ENCODE measurements around the gene FPR3. TPM values are rescaled to one million over a fixed set of nuclear protein-coding genes. Genes with fewer than 3 reads are reported as not detected.

Gene FPR3
- polyA plus RNA-seq, 1 donor from 2014 or later = not detected

GRCh38 chr19:51749979-51750378 lies 45.0 kb upstream of the FPR3 start:
- no peaks in the 10 kb centered on the region for H3K36me3 ChIP-seq (ENCODE audit: insufficient read depth, low read length)
- H3K27me3 ChIP-seq (ENCODE audit: insufficient read depth, low read depth, low read length) = no peaks in the 10 kb centered on the region
- no peaks in the 10 kb centered on the region for H3K79me2 ChIP-seq (replicated peaks; ENCODE audit: insufficient read depth, low read length)
- no peak overlapping the region for H3K4me2 ChIP-seq (ENCODE audit: low read length)
- no peak for TF ChIP-seq POLR2AphosphoS5 (IDR thresholded peaks at IDR 0.05)
- no peak for TF ChIP-seq CTCF (IDR thresholded peaks at IDR 0.05; ENCODE audit: poor library complexity, severe bottlenecking)
- no peak for TF ChIP-seq RAD21 (conservative IDR thresholded peaks at IDR 0.05)
- TF ChIP-seq MXI1 (conservative IDR thresholded peaks at IDR 0.05; ENCODE audit: poor library complexity, severe bottlenecking) = no peak
- no peak for TF ChIP-seq EZH2 (IDR thresholded peaks at IDR 0.05; ENCODE audit: borderline replicate concordance, insufficient read depth, low read length, poor library complexity, severe bottlenecking)
- TF ChIP-seq EP300 (conservative IDR thresholded peaks at IDR 0.05; ENCODE audit: poor library complexity, severe bottlenecking) = no peak
- no peak for TF ChIP-seq SMC3 (conservative IDR thresholded peaks at IDR 0.05; ENCODE audit: poor library complexity)
- TF ChIP-seq TAF1 (IDR thresholded peaks at IDR 0.05; ENCODE audit: low read depth) = no peak
- no peak for TF ChIP-seq REST (IDR thresholded peaks at IDR 0.05; ENCODE audit: borderline replicate concordance)
- H3F3A ChIP-seq (ENCODE audit: insufficient read depth, low read length, poor library complexity, severe bottlenecking) = no peaks in the 10 kb centered on the region
- H3K9me3 ChIP-seq (ENCODE audit: low read length) = no peaks in the 10 kb centered on the region
- H3K9ac ChIP-seq (ENCODE audit: low read length) = no peak overlapping the region
- H3K4me3 ChIP-seq (ENCODE audit: low read length) = no peak overlapping the region
- H4K20me1 ChIP-seq (ENCODE audit: insufficient read depth) = no peaks in the 10 kb centered on the region
- no peaks in the 10 kb centered on the region for H3K9me2 ChIP-seq (ENCODE audit: insufficient read depth, low read length)
- no peak overlapping the region for H3K27ac ChIP-seq (ENCODE audit: low read length)
- no peak overlapping the region for H2AFZ ChIP-seq (ENCODE audit: low read depth, low read length)

- Histone ChIP-seq H2AFZ (ENCODE audit: low read depth, low read length) (no peak overlapping the region), H3K27me3 (ENCODE audit: insufficient read depth, low read depth, low read length) (no peaks in the 10 kb centered on the region), H3F3A (ENCODE audit: insufficient read depth, low read length, poor library complexity, severe bottlenecking) (no peaks in the 10 kb centered on the region), H3K36me3 (ENCODE audit: insufficient read depth, low read length) (no peaks in the 10 kb centered on the region), H3K9me2 (ENCODE audit: insufficient read depth, low read length) (no peaks in the 10 kb centered on the region), H3K4me2 (ENCODE audit: low read length) (no peak overlapping the region), H3K27ac (ENCODE audit: low read length) (no peak overlapping the region), H3K9me3 (ENCODE audit: low read length) (no peaks in the 10 kb centered on the region), H3K79me2 (replicated peaks; ENCODE audit: insufficient read depth, low read length) (no peaks in the 10 kb centered on the region), H3K4me3 (ENCODE audit: low read length) (no peak overlapping the region), H4K20me1 (ENCODE audit: insufficient read depth) (no peaks in the 10 kb centered on the region), H3K9ac (ENCODE audit: low read length) (no peak overlapping the region)
- TF ChIP-seq SMC3 (conservative IDR thresholded peaks at IDR 0.05; ENCODE audit: poor library complexity) (no peak), CTCF (IDR thresholded peaks at IDR 0.05; ENCODE audit: poor library complexity, severe bottlenecking) (no peak), RAD21 (conservative IDR thresholded peaks at IDR 0.05) (no peak), EP300 (conservative IDR thresholded peaks at IDR 0.05; ENCODE audit: poor library complexity, severe bottlenecking) (no peak), MXI1 (conservative IDR thresholded peaks at IDR 0.05; ENCODE audit: poor library complexity, severe bottlenecking) (no peak), POLR2AphosphoS5 (IDR thresholded peaks at IDR 0.05) (no peak), TAF1 (IDR thresholded peaks at IDR 0.05; ENCODE audit: low read depth) (no peak), REST (IDR thresholded peaks at IDR 0.05; ENCODE audit: borderline replicate concordance) (no peak), EZH2 (IDR thresholded peaks at IDR 0.05; ENCODE audit: borderline replicate concordance, insufficient read depth, low read length, poor library complexity, severe bottlenecking) (no peak)
These were observed 44.4 kb upstream of the FPR3 start for GRCh38 chr19:51750400-51751094.

Data from neural cell (in vitro differentiated cells).